Endothelial cell (in vitro differentiated cells): Measurements from ENCODE around the gene NFX1. TPM values are rescaled to one million over a fixed set of nuclear protein-coding genes. Genes with fewer than 3 reads are reported as not detected.

Source experiments
- DNase-seq: peaks from one replicate; pipeline ENCODE4 v3.0.0; 2021; ENCODE audit warnings: low spot score
- H3K27ac Mint-ChIP-seq: one replicate; pipeline ENCODE4 v1.8.0; 2021; ENCODE audit warnings: mixed read lengths, inconsistent platforms; ENCODE audit not compliant: unreplicated experiment
- H3K27me3 Mint-ChIP-seq: one replicate; pipeline ENCODE4 v1.8.0; 2021; ENCODE audit warnings: mild to moderate bottlenecking, moderate library complexity, mixed read lengths, inconsistent platforms; ENCODE audit not compliant: unreplicated experiment
- H3K36me3 Mint-ChIP-seq: one replicate; pipeline ENCODE4 v1.8.0; 2021; ENCODE audit warnings: mild to moderate bottlenecking, low read depth, mixed read lengths, inconsistent platforms; ENCODE audit not compliant: unreplicated experiment
- H3K4me1 Mint-ChIP-seq: one replicate; pipeline ENCODE4 v1.8.0; 2021; ENCODE audit warnings: mild to moderate bottlenecking, mixed read lengths, inconsistent platforms; ENCODE audit not compliant: unreplicated experiment
- H3K4me3 Mint-ChIP-seq: one replicate; pipeline ENCODE4 v1.8.0; 2021; ENCODE audit warnings: mild to moderate bottlenecking, mixed read lengths, inconsistent platforms; ENCODE audit not compliant: unreplicated experiment
- H3K9me3 Mint-ChIP-seq: one replicate; pipeline ENCODE4 v1.8.0; 2021; ENCODE audit warnings: mixed read lengths, inconsistent platforms; ENCODE audit not compliant: unreplicated experiment
- CTCF ChIP-seq: fragments of 200-600 bp; sonication (generic); IDR thresholded peaks from one replicate; pipeline ENCODE4 v1.5.0; 2021; ENCODE audit warnings: antibody characterized with exemption; ENCODE audit not compliant: unreplicated experiment
- total RNA-seq: library from RNA; stranded (reverse); fragmentation: NEBNext Ultra II Directional; extraction: Animal tissue kit (Norgen Biotek cat#: 25700); gene quantifications from one replicate; pipeline ENCODE4 v1.2.1, GENCODE V29; 2021; ENCODE audit not compliant: unreplicated experiment

The NFX1 gene
- total RNA-seq, 1 donor from 2014 or later, result 33.5 TPM

DNA sequence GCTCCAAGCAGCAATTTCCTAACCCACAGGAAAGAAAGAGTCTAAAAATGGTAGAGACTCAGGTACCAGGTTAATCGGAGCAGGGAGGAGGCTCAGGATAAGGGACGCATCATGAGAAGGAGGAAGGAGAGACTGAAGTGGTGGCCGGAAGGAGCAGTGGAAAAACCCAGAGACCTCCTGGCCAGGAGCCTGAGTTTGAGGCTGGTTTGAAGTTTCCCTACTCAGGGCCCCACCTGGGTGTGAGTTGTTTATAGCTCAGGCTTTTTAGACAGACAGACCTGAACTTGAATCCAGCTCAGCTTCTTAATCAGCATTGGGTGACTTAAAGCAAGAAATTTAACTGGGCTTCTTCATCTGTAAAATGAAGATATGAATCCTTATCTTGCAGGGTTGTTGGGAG lies 124.0 kb downstream of the NFX1 start:
- H3K4me3 Mint-ChIP-seq, result no peak overlapping the region
- no peak for DNase-seq
- peaks cover 7% of the 10 kb centered on the region for H3K27me3 Mint-ChIP-seq
- peaks cover 6% of the 10 kb centered on the region for H3K4me1 Mint-ChIP-seq
- no peaks in the 10 kb centered on the region for H3K9me3 Mint-ChIP-seq
- no peak for TF ChIP-seq CTCF
- H3K27ac Mint-ChIP-seq, result no peak overlapping the region
- H3K36me3 Mint-ChIP-seq, result no peaks in the 10 kb centered on the region

DNA sequence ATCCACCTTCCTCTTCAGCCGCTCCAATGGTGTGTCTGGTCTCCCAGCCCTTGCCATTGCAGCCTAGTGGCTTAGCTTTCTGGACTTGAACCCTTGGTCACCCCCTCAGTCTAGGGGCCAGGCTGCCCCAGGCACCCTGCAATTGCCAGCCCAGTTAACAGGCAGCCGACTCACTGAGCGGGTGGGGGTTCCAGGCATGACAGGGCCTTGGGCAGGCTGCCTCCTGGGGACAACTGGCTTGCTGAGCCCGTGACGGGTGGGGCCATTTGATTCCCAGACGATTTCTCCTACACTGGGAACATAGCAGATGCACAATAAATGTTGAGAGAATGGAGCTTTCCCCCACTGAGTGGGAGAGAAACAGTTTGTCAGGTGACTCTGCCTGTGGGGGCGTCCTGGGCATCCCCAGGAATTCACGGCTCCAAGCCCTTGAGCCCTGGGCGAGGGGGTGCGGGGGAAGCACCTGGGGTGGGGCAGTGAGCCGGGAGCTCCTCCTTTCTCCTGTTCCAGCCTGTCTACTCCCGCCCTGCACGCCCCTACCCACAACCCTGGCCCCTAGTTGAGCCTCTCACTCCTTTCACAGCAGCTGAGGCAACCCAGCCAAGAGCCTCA lies 124.7 kb downstream of the NFX1 start:
- Mint-ChIP-seq H3K9me3 (no peaks in the 10 kb centered on the region), H3K36me3 (no peaks in the 10 kb centered on the region), H3K4me1 (peaks cover 6% of the 10 kb centered on the region), H3K4me3 (no peak overlapping the region), H3K27me3 (peaks cover 7% of the 10 kb centered on the region), H3K27ac (peak overlapping the region; percentile 61)
- TF ChIP-seq CTCF, result no peak
- DNase-seq, result no peak

- DNase-seq, result peak; percentile 55
- peak; percentile 59 for TF ChIP-seq CTCF
- no peaks in the 10 kb centered on the region for H3K36me3 Mint-ChIP-seq
- no peaks in the 10 kb centered on the region for H3K9me3 Mint-ChIP-seq
- peaks cover 6% of the 10 kb centered on the region for H3K4me1 Mint-ChIP-seq
- H3K4me3 Mint-ChIP-seq, result no peak overlapping the region
- H3K27ac Mint-ChIP-seq, result peak overlapping the region; percentile 61
- H3K27me3 Mint-ChIP-seq, result peaks cover 11% of the 10 kb centered on the region
Observed at GRCh38 chr9:33415501-33416038, 125.3 kb downstream of the NFX1 start.

DNA sequence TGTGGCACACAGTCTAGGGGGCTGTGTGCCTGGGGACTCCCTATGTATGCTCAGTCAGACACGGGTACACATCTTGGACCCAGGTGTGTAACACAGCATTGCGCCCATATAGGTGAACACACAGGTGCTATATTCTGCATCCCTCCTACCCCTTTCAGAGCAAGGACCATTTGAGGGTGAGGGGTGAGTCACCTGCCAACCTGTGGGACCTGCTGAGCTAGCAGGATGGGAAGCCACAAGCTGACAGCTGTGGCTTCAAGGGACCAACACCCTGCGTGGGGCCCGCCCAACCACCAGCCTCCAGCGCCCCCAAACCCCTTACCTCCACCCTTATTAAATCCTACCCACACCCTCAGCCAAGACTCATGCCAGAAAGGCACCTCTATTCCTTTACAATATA lies 126.7 kb downstream of the NFX1 start:
- H3K27me3 Mint-ChIP-seq, result peaks cover 12% of the 10 kb centered on the region
- H3K4me3 Mint-ChIP-seq, result no peak overlapping the region
- no peaks in the 10 kb centered on the region for H3K9me3 Mint-ChIP-seq
- no peak for TF ChIP-seq CTCF
- H3K27ac Mint-ChIP-seq, result no peak overlapping the region
- no peak for DNase-seq
- H3K36me3 Mint-ChIP-seq, result no peaks in the 10 kb centered on the region
- peaks cover 6% of the 10 kb centered on the region for H3K4me1 Mint-ChIP-seq

- Mint-ChIP-seq H3K27me3 (peaks cover 12% of the 10 kb centered on the region), H3K4me3 (no peak overlapping the region), H3K27ac (peak overlapping the region; percentile 7), H3K36me3 (no peaks in the 10 kb centered on the region), H3K4me1 (peaks cover 6% of the 10 kb centered on the region), H3K9me3 (no peaks in the 10 kb centered on the region)
- TF ChIP-seq CTCF, result no peak
- DNase-seq, result no peak
Observed at GRCh38 chr9:33418090-33418489, 127.8 kb downstream of the NFX1 start.
